Thyroid gland (tissue), 4 donors: ENCODE data around the gene ZNF548.

Experiments used
- CTCF ChIP-seq, 6 experiments: fragments of 200-600 bp in 3 of 6; fragments of 450-650 bp in 3 of 6; sonication (generic) in 3 of 6; IDR thresholded peaks; one replicate each; pipeline ENCODE4 v1.5.1; 2016 to 2019; ENCODE audit warnings: antibody characterized with exemption in 6 of 6, mild to moderate bottlenecking in 2 of 6, inconsistent platforms in 1 of 6, moderate library complexity in 1 of 6
- POLR2A ChIP-seq, 2 donors: fragments of 450-650 bp; IDR thresholded peaks; one replicate each; pipeline ENCODE4 v1.6.1; 2017; ENCODE audit warnings: antibody characterized with exemption in 2 of 2, mild to moderate bottlenecking in 2 of 2, moderate library complexity in 1 of 2

- no peak for TF ChIP-seq CTCF (IDR thresholded peaks at IDR 0.05)
- TF ChIP-seq POLR2A (IDR thresholded peaks at IDR 0.05): no peak
These were observed 8.7 kb upstream of the ZNF548 start for GRCh38 chr19:57380923-57381322.
